ENCODE results near the gene HYCC1. TPM values are rescaled to one million over a fixed set of nuclear protein-coding genes. Genes with fewer than 3 reads are reported as not detected.
A peak's percentile ranks its signal among the peaks of the same experiment; 100 is the strongest.
"Not testable (repeated sequence)": the region's sequence is repeated elsewhere in the genome, so short reads cannot be mapped to it uniquely, and the experiment has no call there.

Gene HYCC1
- total RNA-seq, 1 experiment from 2014 or later, result 126 TPM

DNA sequence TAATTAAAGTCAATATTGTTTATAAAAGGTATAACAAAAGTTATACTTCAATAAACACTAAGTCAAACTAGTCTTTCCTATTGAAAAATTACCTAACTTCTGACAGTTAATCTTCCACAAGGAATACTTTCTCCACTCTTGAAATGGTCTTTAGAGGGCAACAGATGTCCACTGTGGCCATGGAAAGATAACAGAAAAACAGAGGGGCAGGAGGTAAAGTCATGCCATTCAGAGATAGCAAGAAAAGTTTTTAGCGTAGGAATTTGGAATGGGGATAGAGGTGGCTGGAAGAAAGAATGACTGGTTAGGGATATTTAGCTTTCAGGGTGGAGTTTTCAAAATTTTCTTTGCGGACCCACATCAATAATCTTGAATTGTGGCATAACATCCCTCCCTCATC, 34.7 kb downstream of the HYCC1 start:
- Histone ChIP-seq H3K4me1 (ENCODE audit: insufficient read depth, low read length) (peaks cover 2% of the 10 kb centered on the region; the same call in 1 of the 2 replicates), H4K5ac (ENCODE audit: insufficient read length, low read depth, low read length) (no peak overlapping the region), H2BK20ac (ENCODE audit: low read depth, low read length, poor library complexity, severe bottlenecking) (no peak overlapping the region), H3K79me2 (ENCODE audit: insufficient read depth, low read length) (no peaks in the 10 kb centered on the region), H3K18ac (ENCODE audit: insufficient read length, low read depth, low read length) (no peak overlapping the region), H3K14ac (ENCODE audit: insufficient read depth, low read length) (no peak overlapping the region), H3K9ac (ENCODE audit: extremely low read depth, insufficient read length, low read length) (no peak overlapping the region), H4K8ac (replicated peaks; ENCODE audit: insufficient read length, low read depth, low read length) (no peak overlapping the region), H3K23me2 (ENCODE audit: insufficient read length, low read depth, low read length, poor library complexity, severe bottlenecking) (no peaks in the 10 kb centered on the region), H3K27me3 (ENCODE audit: insufficient read depth, low read length) (no peaks in the 10 kb centered on the region), H4K20me1 (ENCODE audit: control insufficient read depth, insufficient read depth, insufficient read length) (no peaks in the 10 kb centered on the region), H4K91ac (ENCODE audit: insufficient read length, low read depth, low read length) (no peak overlapping the region), H3K79me1 (ENCODE audit: insufficient read depth, low read depth, low read length, poor library complexity, severe bottlenecking) (no peaks in the 10 kb centered on the region), H3K27ac (ENCODE audit: insufficient read length, low read depth, low read length) (no peak overlapping the region), H3K9me3 (ENCODE audit: control insufficient read depth, low read depth, low read length) (no peaks in the 10 kb centered on the region), H2AFZ (ENCODE audit: low read length) (no peak overlapping the region), H2BK15ac (ENCODE audit: low read depth, low read length) (no peak overlapping the region), H2BK5ac (ENCODE audit: insufficient read length, low read length) (no peak overlapping the region), H2BK12ac (ENCODE audit: insufficient read length, low read depth, low read length) (no peak overlapping the region), H3K4me2 (ENCODE audit: insufficient read depth, insufficient read length, low read length) (no peak overlapping the region), H3K4ac (ENCODE audit: low read depth, low read length) (no peak overlapping the region), H3T11ph (ENCODE audit: low read length) (no peak overlapping the region), H2AK5ac (ENCODE audit: insufficient read length, low read length) (no peak overlapping the region), H2BK120ac (ENCODE audit: low read depth, low read length, poor library complexity, severe bottlenecking) (no peak overlapping the region), H3K56ac (ENCODE audit: insufficient read length, low read depth, low read length) (no peak overlapping the region), H3K23ac (ENCODE audit: insufficient read length, low read depth, low read length) (no peak overlapping the region)
- Mint-ChIP-seq H3K4me3 (no peak overlapping the region), H3K4me1 (peaks cover 23% of the 10 kb centered on the region in 2 experiments), H3K27ac (peak overlapping the region in 1 of 3 experiments; percentile 63; a peak in 1 of 7 replicates), H3K36me3 (ENCODE audit: insufficient read depth in 1 of 3, low read depth in 3 of 3) (peaks cover 31 to 41% (median 38%) of the 10 kb centered on the region in 3 experiments; a peak in 6 of 7 replicates), H3K27me3 (ENCODE audit: low read depth) (no peaks in the 10 kb centered on the region), H3K9me3 (no peaks in the 10 kb centered on the region)
- no peak for DNase-seq
- TF ChIP-seq CTCF (conservative IDR thresholded peaks at IDR 0.05), result no peak
- no CpG with 5 or more reads among the region's 2 CpGs for WGBS (ENCODE audit: extremely low coverage, insufficient read length, low lambda C conversion rate)

GRCh38 chr7:22974636-22975035, 39.3 kb downstream of the HYCC1 start:
- not testable (repeated sequence) for H3K23me2 ChIP-seq (ENCODE audit: insufficient read length, low read depth, low read length, poor library complexity, severe bottlenecking); H3K27me3 ChIP-seq (ENCODE audit: insufficient read depth, low read length); H2BK20ac ChIP-seq (ENCODE audit: low read depth, low read length, poor library complexity, severe bottlenecking); H2BK120ac ChIP-seq (ENCODE audit: low read depth, low read length, poor library complexity, severe bottlenecking); H3K27ac ChIP-seq (ENCODE audit: insufficient read length, low read depth, low read length); DNase-seq; H4K91ac ChIP-seq (ENCODE audit: insufficient read length, low read depth, low read length); H3K9me3 Mint-ChIP-seq; H3K18ac ChIP-seq (ENCODE audit: insufficient read length, low read depth, low read length); H3T11ph ChIP-seq (ENCODE audit: low read length); H3K79me1 ChIP-seq (ENCODE audit: insufficient read depth, low read depth, low read length, poor library complexity, severe bottlenecking); H3K14ac ChIP-seq (ENCODE audit: insufficient read depth, low read length); H4K8ac ChIP-seq (replicated peaks; ENCODE audit: insufficient read length, low read depth, low read length); H3K56ac ChIP-seq (ENCODE audit: insufficient read length, low read depth, low read length); H4K5ac ChIP-seq (ENCODE audit: insufficient read length, low read depth, low read length); H2AFZ ChIP-seq (ENCODE audit: low read length); H3K4me1 ChIP-seq (ENCODE audit: insufficient read depth, low read length); H3K79me2 ChIP-seq (ENCODE audit: insufficient read depth, low read length); H3K4me3 Mint-ChIP-seq; H3K27me3 Mint-ChIP-seq (ENCODE audit: low read depth); H4K20me1 ChIP-seq (ENCODE audit: control insufficient read depth, insufficient read depth, insufficient read length); H2BK15ac ChIP-seq (ENCODE audit: low read depth, low read length); H2BK5ac ChIP-seq (ENCODE audit: insufficient read length, low read length); H3K23ac ChIP-seq (ENCODE audit: insufficient read length, low read depth, low read length); H3K9me3 ChIP-seq (ENCODE audit: control insufficient read depth, low read depth, low read length); H2AK5ac ChIP-seq (ENCODE audit: insufficient read length, low read length); H3K4me2 ChIP-seq (ENCODE audit: insufficient read depth, insufficient read length, low read length); H2BK12ac ChIP-seq (ENCODE audit: insufficient read length, low read depth, low read length); H3K4ac ChIP-seq (ENCODE audit: low read depth, low read length); H3K4me1 Mint-ChIP-seq; H3K9ac ChIP-seq (ENCODE audit: extremely low read depth, insufficient read length, low read length)
- Mint-ChIP-seq H3K36me3 (ENCODE audit: insufficient read depth in 1 of 3, low read depth in 3 of 3) (peaks cover 36 to 61% (median 47%) of the 10 kb centered on the region in 3 experiments; a peak in 6 of 7 replicates), H3K27ac (peak overlapping the region in 2 of 3 experiments; percentile 0 to 24; a peak in 3 of 7 replicates)
- WGBS (ENCODE audit: extremely low coverage, insufficient read length, low lambda C conversion rate), result no CpG with 5 or more reads among the region's 3 CpGs

Data from H9 (cell line).